H1 (cell line): Measurements from ENCODE around the gene ZNF506. TPM values are rescaled to one million over a fixed set of nuclear protein-coding genes. Genes with fewer than 3 reads are reported as not detected.

ENCODE experiments used
- CTCF ChIA-PET: fragments of 300-600 bp; sonication (Branson Sonifier 250); formaldehyde crosslinking; loops from one replicate; lab custom pipeline; 2021; ENCODE audit not compliant: partially characterized antibody; lab: Charles Lee
- POLR2A ChIA-PET: fragments of 300-600 bp; sonication (Branson Sonifier 250); formaldehyde crosslinking; loops from one replicate; lab custom pipeline; 2021; ENCODE audit warnings: inconsistent platforms; ENCODE audit not compliant: partially characterized antibody; lab: Charles Lee
- DNase-seq, 2 experiments: peaks; one replicate each; pipeline versions ENCODE4 v3.0.0 to v3.0.0-alpha.2; 2010 to 2022; ENCODE audit warnings: low spot score in 2 of 2, low read depth in 1 of 2, mixed read lengths in 1 of 2
- FAIRE-seq: peaks from 2 replicates; lab custom pipeline; 2011; peaks lifted over from hg19 to GRCh38; lab: Jason Lieb, UNC
- H2AFZ ChIP-seq: 2 replicates; pipeline ENCODE4 v1.8.1; 2012; ENCODE audit warnings: low read length, inconsistent platforms
- H2AK5ac ChIP-seq: 2 replicates; pipeline ENCODE4 v1.6.1; 2013; ENCODE audit warnings: low read depth, low read length
- H2BK120ac ChIP-seq: replicated peaks from 2 replicates; pipeline ENCODE3; 2013; ENCODE audit warnings: low read depth, low read length, inconsistent platforms
- H2BK12ac ChIP-seq: 2 replicates; pipeline ENCODE4 v1.6.1; 2013; ENCODE audit warnings: low read depth, low read length
- H2BK15ac ChIP-seq: 2 replicates; pipeline ENCODE4 v1.6.1; 2013; ENCODE audit warnings: low read length
- H2BK20ac ChIP-seq: 2 replicates; pipeline ENCODE4 v1.6.1; 2013; ENCODE audit warnings: low read length
- H2BK5ac ChIP-seq: 2 replicates; pipeline ENCODE4 v1.6.1; 2013; ENCODE audit warnings: low read depth, low read length
- H3K14ac ChIP-seq: 2 replicates; pipeline ENCODE4 v1.6.1; 2013; ENCODE audit warnings: inconsistent platforms; ENCODE audit not compliant: insufficient read length
- H3K18ac ChIP-seq: 2 replicates; pipeline ENCODE4 v1.6.1; 2013; ENCODE audit warnings: low read length; ENCODE audit errors: extremely low read depth
- H3K23ac ChIP-seq: 2 replicates; pipeline ENCODE4 v1.6.1; 2013; ENCODE audit warnings: inconsistent platforms; ENCODE audit not compliant: insufficient read length
- H3K23me2 ChIP-seq: 2 replicates; pipeline ENCODE4 v1.6.1; 2013; ENCODE audit warnings: low read depth, low read length
- H3K27ac ChIP-seq: 2 replicates; pipeline ENCODE4 v1.6.1; 2011; ENCODE audit warnings: low read depth, low read length, inconsistent platforms
- H3K27me3 ChIP-seq, 4 experiments: replicated peaks in 1 of 4; 1 replicate in 1 of 4; 2 replicates in 3 of 4; pipeline versions ENCODE4 v1.6.1 to v1.8.1; 2011 to 2013; ENCODE audit warnings: low read length in 3 of 4, mild to moderate bottlenecking in 3 of 4, inconsistent platforms in 2 of 4, mixed read lengths in 2 of 4, moderate library complexity in 1 of 4; ENCODE audit not compliant: control insufficient read depth in 3 of 4, insufficient read depth in 3 of 4; ENCODE audit errors: extremely low read depth in 1 of 4
- H3K36me3 ChIP-seq, 4 experiments: 2 replicates each; pipeline versions ENCODE4 v1.6.1 to v1.8.1; 2011 to 2013; ENCODE audit warnings: mild to moderate bottlenecking in 4 of 4, low read length in 3 of 4, moderate library complexity in 2 of 4, control low read depth in 1 of 4, inconsistent platforms in 1 of 4; ENCODE audit not compliant: insufficient read depth in 4 of 4, control insufficient read depth in 2 of 4
- H3K4ac ChIP-seq: replicated peaks from 2 replicates; pipeline ENCODE3; 2013; ENCODE audit warnings: low read length, low read depth, mixed read lengths, inconsistent platforms; ENCODE audit not compliant: insufficient read length
- H3K4me1 ChIP-seq, 4 experiments: replicated peaks in 1 of 4; 1 replicate in 1 of 4; 2 replicates in 3 of 4; pipeline versions ENCODE4 v1.6.1 to v1.8.1; 2011 to 2013; ENCODE audit warnings: low read length in 3 of 4, inconsistent platforms in 2 of 4, mixed read lengths in 1 of 4; ENCODE audit not compliant: insufficient read depth in 4 of 4, control insufficient read depth in 3 of 4
- H3K4me2 ChIP-seq, 2 experiments: 2 replicates each; pipeline versions ENCODE4 v1.6.1 to v1.8.1; 2011 to 2013; ENCODE audit warnings: low read depth in 2 of 2, low read length in 2 of 2, control low read depth in 1 of 2, inconsistent platforms in 1 of 2, mild to moderate bottlenecking in 1 of 2; ENCODE audit not compliant: insufficient read depth in 1 of 2
- H3K4me3 ChIP-seq, 4 experiments: fragments of 200-600, 300-600 bp in 1 of 4; sonication (generic), shearing (Covaris generic), sonication (Bioruptor Twin) in 1 of 4; 2 replicates each; pipeline versions ENCODE4 v1.5.1 to v1.8.1; 2011 to 2016; ENCODE audit warnings: low read length in 4 of 4, low read depth in 3 of 4, control low read depth in 2 of 4, inconsistent platforms in 2 of 4, mild to moderate bottlenecking in 2 of 4, mixed read lengths in 1 of 4, moderate library complexity in 1 of 4; ENCODE audit not compliant: insufficient read depth in 2 of 4; ENCODE audit errors: extremely low read depth in 1 of 4
- H3K56ac ChIP-seq: replicated peaks from 2 replicates; pipeline ENCODE3; 2013; ENCODE audit warnings: low read depth, mild to moderate bottlenecking, mixed read lengths, low read length, inconsistent platforms; ENCODE audit not compliant: insufficient read length
- H3K79me1 ChIP-seq: 2 replicates; pipeline ENCODE4 v1.6.1; 2013; ENCODE audit warnings: low read depth, low read length, control low read depth
- H3K79me2 ChIP-seq, 2 experiments: 2 replicates each; pipeline versions ENCODE4 v1.6.1 to v1.8.1; 2012 to 2013; ENCODE audit warnings: low read length in 2 of 2, mild to moderate bottlenecking in 2 of 2, inconsistent platforms in 1 of 2; ENCODE audit not compliant: insufficient read depth in 2 of 2, control insufficient read depth in 1 of 2
- H3K9ac ChIP-seq, 4 experiments: replicated peaks in 1 of 4; 1 replicate in 1 of 4; 2 replicates in 3 of 4; pipeline versions ENCODE4 v1.6.1 to v1.8.1; 2011 to 2013; ENCODE audit warnings: low read depth in 3 of 4, low read length in 3 of 4, control low read depth in 2 of 4, mild to moderate bottlenecking in 2 of 4, moderate library complexity in 2 of 4, inconsistent platforms in 1 of 4; ENCODE audit errors: extremely low read depth in 1 of 4
- H3K9me3 ChIP-seq, 2 experiments: 2 replicates each; pipeline versions ENCODE4 v1.6.1 to v1.8.1; 2012 to 2013; ENCODE audit warnings: mild to moderate bottlenecking in 2 of 2, moderate library complexity in 2 of 2, control low read depth in 1 of 2, inconsistent platforms in 1 of 2, low read depth in 1 of 2, low read length in 1 of 2, mixed read lengths in 1 of 2; ENCODE audit not compliant: insufficient read depth in 2 of 2
- H4K20me1 ChIP-seq, 2 experiments: replicated peaks in 1 of 2; 2 replicates each; pipeline versions ENCODE3 to v1.8.1; 2011 to 2013; ENCODE audit warnings: inconsistent platforms in 2 of 2, low read length in 2 of 2, mild to moderate bottlenecking in 1 of 2; ENCODE audit not compliant: insufficient read depth in 2 of 2, control insufficient read depth in 1 of 2
- H4K5ac ChIP-seq: 2 replicates; pipeline ENCODE4 v1.6.1; 2013; ENCODE audit warnings: low read length, low read depth, mixed read lengths, inconsistent platforms; ENCODE audit not compliant: insufficient read length
- H4K8ac ChIP-seq: 2 replicates; pipeline ENCODE4 v1.8.0; 2013; ENCODE audit warnings: mild to moderate bottlenecking, moderate library complexity, low read length, inconsistent platforms; ENCODE audit not compliant: insufficient read depth; ENCODE audit errors: extremely low read depth
- H4K91ac ChIP-seq: replicated peaks from 2 replicates; pipeline ENCODE3; 2013; ENCODE audit warnings: low read length, mixed read lengths, inconsistent platforms; ENCODE audit not compliant: insufficient read length
- CBX5 ChIP-seq: fragments of 300-800, 300-1000 bp; sonication (generic); IDR thresholded peaks from 2 replicates; pipeline ENCODE4 v1.7.1; 2016; ENCODE audit warnings: antibody characterized with exemption, low read length, low read depth
- CEBPB ChIP-seq: IDR thresholded peaks from 2 replicates; pipeline ENCODE4 v1.6.1; 2012; ENCODE audit warnings: low read depth, low read length
- FOSL1 ChIP-seq: IDR thresholded peaks from 2 replicates; pipeline ENCODE4 v1.6.1; 2011; ENCODE audit warnings: mild to moderate bottlenecking, low read depth, low read length, moderate library complexity; ENCODE audit not compliant: insufficient read depth
- GABPA ChIP-seq: IDR thresholded peaks from 2 replicates; pipeline ENCODE4 v1.6.1; 2011; ENCODE audit warnings: mild to moderate bottlenecking, low read length, moderate library complexity, borderline replicate concordance; ENCODE audit not compliant: insufficient read depth
- HDAC2 ChIP-seq, 2 experiments: fragments of 300-600 bp in 1 of 2; sonication (generic) in 1 of 2; IDR thresholded peaks; 2 replicates each; pipeline ENCODE4 v1.6.1; 2011 to 2012; ENCODE audit warnings: low read depth in 2 of 2, low read length in 2 of 2, mild to moderate bottlenecking in 2 of 2, moderate library complexity in 2 of 2, borderline replicate concordance in 1 of 2, inconsistent platforms in 1 of 2
- POU5F1 ChIP-seq: IDR thresholded peaks from 2 replicates; pipeline ENCODE4 v1.6.1; 2011; ENCODE audit warnings: low read depth, mild to moderate bottlenecking, low read length, moderate library complexity
- RNF2 ChIP-seq: fragments of 200-900, 300-1000 bp; sonication (generic); IDR thresholded peaks from 2 replicates; pipeline ENCODE4 v1.7.1; 2016; ENCODE audit warnings: borderline replicate concordance, low read depth, mild to moderate bottlenecking, antibody characterized with exemption, low read length; ENCODE audit not compliant: poor library complexity, severe bottlenecking; ENCODE audit errors: missing control alignments
- SAP30 ChIP-seq: fragments of 300-600 bp; sonication (generic); IDR thresholded peaks from 2 replicates; pipeline ENCODE4 v1.7.1; 2012; ENCODE audit warnings: low read length, moderate library complexity, mild to moderate bottlenecking, inconsistent platforms; ENCODE audit not compliant: insufficient read depth, insufficient replicate concordance
- WGBS, 2 experiments: shearing (Covaris generic) in 1 of 2; methylation state at CpG; one replicate each; pipeline versions ENCODE4 v1.1.6 to v1.1.7; 2013 to 2015; ENCODE audit warnings: low lambda C conversion rate in 2 of 2, mixed read lengths in 2 of 2, inconsistent platforms in 1 of 2, low coverage in 1 of 2, missing lambda C conversion rate in 1 of 2; ENCODE audit not compliant: insufficient replicate concordance in 2 of 2, insufficient coverage in 1 of 2, insufficient read length in 1 of 2; ENCODE audit errors: extremely low coverage in 1 of 2, missing lambda C conversion rate in 1 of 2; 5-methylcytosine and 5-hydroxymethylcytosine counted together
- polyA plus RNA-seq, 7 experiments: library from polyadenylated mRNA; depleted of rRNA in 3 of 7; stranded (reverse) in 5 of 7; unstranded in 2 of 7; fragments of >200 nt in 5 of 7; fragments of 200-250 nt in 2 of 7; gene quantifications; 1 replicate in 5 of 7; 2 replicates in 1 of 7; 4 replicates in 1 of 7; pipeline versions ENCODE4 v1.2.1 to v1.2.3, GENCODE V29; 2011 to 2013; ENCODE audit warnings: missing spikeins in 2 of 7, mixed read lengths in 2 of 7
- total RNA-seq: library from RNA; stranded (reverse); fragmentation: NEBNext Ultra II Directional; extraction: Animal tissue kit (Norgen Biotek cat#: 25700); gene quantifications from 2 replicates; pipeline ENCODE4 v1.2.1, GENCODE V29; 2021
- TF ChIP-seq, protein P1 (sequence below): IDR thresholded peaks from 2 replicates; pipeline ENCODE4 v1.6.1; 2012; ENCODE audit warnings: low read length, inconsistent platforms

The ZNF506 gene
- total and polyA plus RNA-seq, 2 of the 8 experiments (the other 6 are each of a cell fraction or from before 2014, with no cell fraction given) = 4.5 to 8.3 TPM

DNA sequence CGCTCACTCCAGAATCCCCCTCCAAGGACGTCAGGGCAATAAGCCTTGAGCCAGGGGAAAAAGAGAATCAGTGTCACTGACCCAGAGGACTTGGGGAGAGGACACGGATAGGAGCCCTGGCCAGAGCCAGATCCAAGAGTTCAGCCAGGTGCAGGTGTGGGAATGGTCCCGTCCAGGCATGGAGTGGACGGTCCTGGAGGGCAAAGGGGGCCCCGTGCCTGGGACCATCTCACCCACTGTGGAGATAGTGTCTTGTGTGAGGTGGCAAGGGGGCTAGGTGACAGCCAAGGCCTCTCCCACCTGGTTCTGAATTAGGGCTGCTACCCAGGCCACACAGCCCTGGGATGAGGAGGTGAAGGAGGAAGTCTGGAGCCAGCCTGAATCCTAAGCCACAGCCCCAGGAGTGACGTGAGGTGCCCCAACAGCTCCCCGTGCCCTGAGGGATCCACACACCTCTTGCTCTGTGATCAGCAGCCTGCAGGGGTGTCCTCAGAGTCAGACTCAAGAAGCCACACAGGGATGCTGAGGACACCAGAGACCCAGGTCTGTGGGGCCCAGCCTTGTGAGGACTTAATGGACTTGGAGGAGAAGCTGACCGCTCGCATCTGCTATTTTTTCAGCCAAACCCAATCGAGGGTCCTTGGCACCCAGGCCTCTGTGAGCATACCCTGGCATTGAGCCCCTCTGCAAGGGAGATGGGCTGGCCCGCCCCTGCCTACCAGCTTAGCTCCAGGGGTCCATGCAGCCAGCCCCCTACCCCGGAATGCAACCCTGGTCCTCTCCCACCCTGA, 72.2 kb downstream of the ZNF506 start:
- no peak overlapping the region for H3K4ac ChIP-seq
- no peak overlapping the region for H2AK5ac ChIP-seq
- no peak overlapping the region for H3K56ac ChIP-seq
- POLR2A ChIA-PET = interaction anchor here (0.5 to 2.4 kb wide), 2 partner anchors 12 to 16 kb away, joined by 3 to 6 read pairs; partner anchors contain the start of gene ZNF14
- H2BK20ac ChIP-seq = no peak overlapping the region
- H3K79me2 ChIP-seq = no peaks in the 10 kb centered on the region
- H3K4me3 ChIP-seq = no peak overlapping the region
- no peaks in the 10 kb centered on the region for H3K36me3 ChIP-seq
- H3K79me1 ChIP-seq = no peaks in the 10 kb centered on the region
- no peak overlapping the region for H2BK12ac ChIP-seq
- no peaks in the 10 kb centered on the region for H3K4me1 ChIP-seq
- H4K5ac ChIP-seq = no peak overlapping the region
- no peak overlapping the region for H3K9ac ChIP-seq
- H4K8ac ChIP-seq = 0 out of 2 replicates have a peak overlapping the region, but pooled peaks have one; percentile 5
- H3K4me2 ChIP-seq = no peak overlapping the region
- H4K20me1 ChIP-seq = no peaks in the 10 kb centered on the region
- H2AFZ ChIP-seq = no peak overlapping the region
- H3K18ac ChIP-seq = no peak overlapping the region
- CTCF ChIA-PET = interaction anchor here (1.3 kb wide), 1 partner anchor 15 kb away, joined by 3 read pairs; no protein-coding TSS in a partner anchor
- no peak overlapping the region for H3K27ac ChIP-seq
- H3K27me3 ChIP-seq = 0 out of 7 replicates have a peak, but pooled peaks cover 0 to 2% (median 0%) of the 10 kb centered on the region in 4 experiments
- H2BK5ac ChIP-seq = no peak overlapping the region
- H3K23ac ChIP-seq = no peak overlapping the region
- WGBS, 2 experiments = 89% methylated on average over 13 of the region's 13 CpGs; no CpG with 5 or more reads in 1 of the 2 experiments
- FAIRE-seq = no peak
- no peaks in the 10 kb centered on the region for H3K23me2 ChIP-seq
- no peak overlapping the region for H4K91ac ChIP-seq
- no peak for DNase-seq
- no peak overlapping the region for H2BK15ac ChIP-seq
- H3K14ac ChIP-seq = no peak overlapping the region
- H2BK120ac ChIP-seq = no peak overlapping the region
- peaks cover 3 to 18% of the 10 kb centered on the region in 2 experiments; a peak in 1 of 4 replicates for H3K9me3 ChIP-seq
- TF ChIP-seq CBX5 (no peak), CEBPB (no peak), POU5F1 (no peak), FOSL1 (no peak), SAP30 (no peak), HDAC2 (IDR thresholded peaks at IDR 0.05; ENCODE audit: borderline replicate concordance in 1 of 2, low read depth in 2 of 2, low read length in 2 of 2) (no peak), GABPA (no peak), RNF2 (no peak)
- TF ChIP-seq, protein P1, sequence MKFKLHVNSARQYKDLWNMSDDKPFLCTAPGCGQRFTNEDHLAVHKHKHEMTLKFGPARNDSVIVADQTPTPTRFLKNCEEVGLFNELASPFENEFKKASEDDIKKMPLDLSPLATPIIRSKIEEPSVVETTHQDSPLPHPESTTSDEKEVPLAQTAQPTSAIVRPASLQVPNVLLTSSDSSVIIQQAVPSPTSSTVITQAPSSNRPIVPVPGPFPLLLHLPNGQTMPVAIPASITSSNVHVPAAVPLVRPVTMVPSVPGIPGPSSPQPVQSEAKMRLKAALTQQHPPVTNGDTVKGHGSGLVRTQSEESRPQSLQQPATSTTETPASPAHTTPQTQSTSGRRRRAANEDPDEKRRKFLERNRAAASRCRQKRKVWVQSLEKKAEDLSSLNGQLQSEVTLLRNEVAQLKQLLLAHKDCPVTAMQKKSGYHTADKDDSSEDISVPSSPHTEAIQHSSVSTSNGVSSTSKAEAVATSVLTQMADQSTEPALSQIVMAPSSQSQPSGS = no peak
